Keratinocyte (primary cell): ENCODE data around the gene EN2.

Experiments
- EZH2 ChIP-seq: IDR thresholded peaks from one replicate; pipeline ENCODE4 v1.6.1; 2012; ENCODE audit warnings: inconsistent platforms, mild to moderate bottlenecking, low read length, moderate library complexity
- TF ChIP-seq, protein P1 (sequence below), 3 experiments: IDR thresholded peaks in 1 of 3; conservative IDR thresholded peaks in 1 of 3; optimal IDR thresholded peaks in 1 of 3; 2 replicates in 2 of 3; 3 replicates in 1 of 3; pipeline versions ENCODE3 to v1.5.1; 2011; ENCODE audit warnings: low read length in 3 of 3, mild to moderate bottlenecking in 3 of 3, moderate library complexity in 2 of 3, control low read depth in 1 of 3, inconsistent platforms in 1 of 3; ENCODE audit not compliant: insufficient read depth in 2 of 3; ENCODE audit errors: extremely low read depth in 1 of 3

DNA sequence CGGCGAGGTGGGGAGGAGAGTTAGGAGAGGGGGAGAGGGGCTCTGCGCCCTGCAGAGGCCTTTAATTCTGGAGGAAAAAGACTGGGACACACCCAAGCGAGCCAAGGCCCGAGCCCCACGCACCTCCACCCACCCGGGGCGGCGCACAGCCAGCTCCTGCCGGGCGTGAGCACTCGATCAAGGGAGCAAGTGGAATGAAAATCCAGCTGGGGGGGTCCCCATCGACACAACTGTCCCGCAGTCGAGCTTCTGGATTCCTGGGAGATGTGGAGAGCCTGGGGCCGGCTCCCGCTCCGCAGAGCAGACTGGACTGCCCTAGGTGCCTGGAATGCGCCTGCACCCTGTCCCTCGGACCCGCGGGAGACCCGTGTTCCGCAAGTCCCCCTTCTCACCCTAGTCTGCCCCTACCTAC, 7.4 kb upstream of the EN2 start:
- TF ChIP-seq, protein P1, sequence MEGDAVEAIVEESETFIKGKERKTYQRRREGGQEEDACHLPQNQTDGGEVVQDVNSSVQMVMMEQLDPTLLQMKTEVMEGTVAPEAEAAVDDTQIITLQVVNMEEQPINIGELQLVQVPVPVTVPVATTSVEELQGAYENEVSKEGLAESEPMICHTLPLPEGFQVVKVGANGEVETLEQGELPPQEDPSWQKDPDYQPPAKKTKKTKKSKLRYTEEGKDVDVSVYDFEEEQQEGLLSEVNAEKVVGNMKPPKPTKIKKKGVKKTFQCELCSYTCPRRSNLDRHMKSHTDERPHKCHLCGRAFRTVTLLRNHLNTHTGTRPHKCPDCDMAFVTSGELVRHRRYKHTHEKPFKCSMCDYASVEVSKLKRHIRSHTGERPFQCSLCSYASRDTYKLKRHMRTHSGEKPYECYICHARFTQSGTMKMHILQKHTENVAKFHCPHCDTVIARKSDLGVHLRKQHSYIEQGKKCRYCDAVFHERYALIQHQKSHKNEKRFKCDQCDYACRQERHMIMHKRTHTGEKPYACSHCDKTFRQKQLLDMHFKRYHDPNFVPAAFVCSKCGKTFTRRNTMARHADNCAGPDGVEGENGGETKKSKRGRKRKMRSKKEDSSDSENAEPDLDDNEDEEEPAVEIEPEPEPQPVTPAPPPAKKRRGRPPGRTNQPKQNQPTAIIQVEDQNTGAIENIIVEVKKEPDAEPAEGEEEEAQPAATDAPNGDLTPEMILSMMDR (optimal IDR thresholded peaks at IDR 0.05 in 1 of 3, IDR thresholded peaks at IDR 0.05 in 1 of 3, conservative IDR thresholded peaks at IDR 0.05 in 1 of 3; ENCODE audit: extremely low read depth in 1 of 3, insufficient read depth in 2 of 3, low read length in 3 of 3): no peak
- no peak for TF ChIP-seq EZH2
